SU-DHL-6 (cell line): ENCODE results near the gene PINK1.

Experiments
- CTCF ChIP-seq: fragments of 200-600 bp; sonication (generic); IDR thresholded peaks from one replicate; pipeline ENCODE4 v1.5.1; 2017; ENCODE audit warnings: antibody characterized with exemption, mild to moderate bottlenecking, low read length, moderate library complexity; ENCODE audit not compliant: insufficient read depth, poor library complexity, severe bottlenecking
- EZH2phosphoT487 ChIP-seq: fragments of 200-600 bp; sonication (generic), shearing (Covaris generic); conservative IDR thresholded peaks from 2 replicates; pipeline ENCODE4 v1.6.1; 2018; ENCODE audit warnings: mild to moderate bottlenecking, antibody characterized with exemption, low read length, moderate library complexity, mixed read lengths

GRCh38 chr1:20588634-20589225, 44.5 kb upstream of the PINK1 start, which contains the start of gene CDA:
- TF ChIP-seq CTCF (no peak), EZH2phosphoT487 (no peak)
